ENCODE results near the gene INCENP.
A peak's percentile ranks its signal among the peaks of the same experiment; 100 is the strongest.

INCENP gene

GRCh38 chr11:62124186-62125113, 639 bp downstream of the INCENP start:
- peak; percentile 41 for DNase-seq (ENCODE audit: low spot score)

GRCh38 chr11:62125316-62125715, 1.5 kb downstream of the INCENP start:
- no peak for DNase-seq (ENCODE audit: low spot score)

GRCh38 chr11:62125881-62126280, 2.1 kb downstream of the INCENP start:
- DNase-seq (ENCODE audit: low spot score), result no peak

- no peak for DNase-seq (ENCODE audit: low spot score)
Measured at GRCh38 chr11:62127426-62127825, 3.6 kb downstream of the INCENP start.

- no peak for DNase-seq (ENCODE audit: low spot score)
Measured at GRCh38 chr11:62127941-62128770, 4.3 kb downstream of the INCENP start.

- DNase-seq (ENCODE audit: low spot score), result no peak
Measured at GRCh38 chr11:62128835-62129234, 5.0 kb downstream of the INCENP start.

GRCh38 chr11:62129590-62130282, 5.9 kb downstream of the INCENP start:
- DNase-seq (ENCODE audit: low spot score), result no peak

GRCh38 chr11:62130283-62131169, 6.7 kb downstream of the INCENP start:
- DNase-seq (ENCODE audit: low spot score), result no peak

GRCh38 chr11:62131170-62131464, 7.3 kb downstream of the INCENP start:
- no peak for DNase-seq (ENCODE audit: low spot score)

GRCh38 chr11:62132191-62132590, 8.4 kb downstream of the INCENP start:
- no peak for DNase-seq (ENCODE audit: low spot score)

- no peak for DNase-seq (ENCODE audit: low spot score)
Measured at GRCh38 chr11:62132689-62133293, 9.0 kb downstream of the INCENP start.

GRCh38 chr11:62133328-62134065, 9.7 kb downstream of the INCENP start:
- no peak for DNase-seq (ENCODE audit: low spot score)

GRCh38 chr11:62137276-62137861, 13.6 kb downstream of the INCENP start:
- no peak for DNase-seq (ENCODE audit: low spot score)

GRCh38 chr11:62137881-62138629, 14.2 kb downstream of the INCENP start:
- no peak for DNase-seq (ENCODE audit: low spot score)

GRCh38 chr11:62138630-62139425, 15.0 kb downstream of the INCENP start:
- no peak for DNase-seq (ENCODE audit: low spot score)

- DNase-seq (ENCODE audit: low spot score), result no peak
Measured at GRCh38 chr11:62139526-62140303, 15.9 kb downstream of the INCENP start.

GRCh38 chr11:62140304-62141110, 16.7 kb downstream of the INCENP start:
- DNase-seq (ENCODE audit: low spot score), result no peak
